ENCODE data around the gene ARHGAP18.
A peak's percentile ranks its signal among the peaks of the same experiment; 100 is the strongest.

The ARHGAP18 gene

GRCh38 chr6:129608886-129609537, 101.0 kb downstream of the ARHGAP18 start:
- DNase-seq, result no peak

DNA sequence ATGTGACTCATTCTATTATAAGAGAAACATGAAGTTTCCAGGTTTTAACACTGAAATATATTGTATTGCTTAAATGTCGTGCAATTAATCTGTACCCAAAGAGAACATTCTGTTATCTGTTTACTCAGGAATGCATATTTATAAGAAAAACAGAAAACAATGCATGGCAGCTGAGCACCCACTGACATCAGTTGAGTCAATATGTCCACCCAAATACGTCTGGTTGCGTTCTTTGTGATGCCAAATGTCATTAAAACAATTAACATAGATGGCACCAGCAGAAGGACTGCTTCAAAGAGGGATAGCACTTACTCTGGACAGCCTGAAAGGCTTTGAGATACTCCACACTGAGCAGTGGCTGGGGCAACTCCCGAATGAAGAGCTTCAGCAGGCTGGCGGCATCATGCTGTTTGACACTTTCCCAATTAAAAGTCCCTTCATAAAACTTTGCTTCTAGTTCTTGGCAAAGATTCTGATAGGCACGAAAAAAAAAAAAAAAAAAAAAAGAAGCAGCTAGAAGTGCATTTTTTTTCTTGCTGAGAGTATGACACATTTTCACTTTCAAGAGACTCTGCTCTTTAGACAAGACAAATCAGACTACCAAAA, 102.3 kb downstream of the ARHGAP18 start:
- DNase-seq, result no peak

DNA sequence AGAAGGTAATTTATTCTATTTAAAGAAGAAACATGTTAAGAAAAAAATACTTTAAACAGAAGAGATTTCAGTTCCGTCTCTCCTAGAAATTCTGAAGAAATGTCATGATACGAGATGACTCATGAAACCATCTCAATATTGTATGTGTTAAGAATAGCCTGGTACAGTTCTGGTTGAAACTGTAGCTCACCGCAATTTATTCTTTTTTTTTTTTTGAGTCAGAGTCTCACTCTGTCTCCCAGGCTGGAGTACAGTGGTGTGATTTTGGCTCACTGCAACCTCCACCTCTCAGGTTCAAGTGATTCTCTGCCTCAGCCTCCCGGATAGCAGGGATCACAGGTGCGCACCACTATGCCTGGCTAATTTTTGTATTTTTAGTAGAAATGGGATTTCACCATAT, 103.3 kb downstream of the ARHGAP18 start:
- no peak for DNase-seq

GRCh38 chr6:129605967-129606366, 104.0 kb downstream of the ARHGAP18 start:
- DNase-seq, result no peak

GRCh38 chr6:129605095-129605494, 104.9 kb downstream of the ARHGAP18 start:
- no peak for DNase-seq

DNA sequence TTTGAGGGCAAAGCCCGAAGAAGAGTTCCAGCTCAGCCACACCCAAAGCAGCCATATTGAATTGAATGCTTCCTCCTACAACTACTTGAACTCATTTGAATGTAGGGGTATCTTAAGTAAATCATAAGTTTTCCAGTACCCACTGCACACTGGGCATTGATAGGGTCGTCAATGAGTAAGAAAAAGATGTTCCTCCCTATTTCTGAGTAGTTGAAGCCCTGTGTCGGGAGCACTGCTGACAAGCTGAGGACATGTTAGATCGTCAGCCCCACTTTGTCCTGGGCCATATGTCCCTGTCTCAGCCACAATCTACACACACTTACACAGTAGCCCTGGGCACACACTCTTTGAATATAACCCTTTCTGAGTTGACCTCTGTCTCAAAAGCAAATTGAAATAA, 105.7 kb downstream of the ARHGAP18 start:
- no peak for DNase-seq

DNA sequence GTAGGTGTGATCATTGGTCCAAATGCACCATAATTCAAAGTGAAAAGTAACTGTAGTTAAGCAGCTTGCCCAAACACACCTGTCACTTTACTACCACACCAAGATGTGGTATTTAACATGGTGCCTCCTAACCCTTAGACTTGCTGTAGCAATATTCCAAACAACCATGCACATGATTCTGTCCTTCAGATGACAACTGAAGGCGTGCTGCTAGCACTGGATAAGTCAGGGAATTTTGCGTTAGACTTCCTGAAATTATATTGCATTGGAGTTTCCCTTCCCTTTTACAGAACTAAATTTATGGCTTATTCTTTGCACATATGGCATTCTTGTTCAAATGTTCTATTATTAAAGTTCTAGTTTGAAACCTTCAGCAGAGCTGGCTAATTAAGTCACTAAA, 106.2 kb downstream of the ARHGAP18 start:
- no peak for DNase-seq

GRCh38 chr6:129601323-129601722, 108.7 kb downstream of the ARHGAP18 start:
- no peak for DNase-seq

DNA sequence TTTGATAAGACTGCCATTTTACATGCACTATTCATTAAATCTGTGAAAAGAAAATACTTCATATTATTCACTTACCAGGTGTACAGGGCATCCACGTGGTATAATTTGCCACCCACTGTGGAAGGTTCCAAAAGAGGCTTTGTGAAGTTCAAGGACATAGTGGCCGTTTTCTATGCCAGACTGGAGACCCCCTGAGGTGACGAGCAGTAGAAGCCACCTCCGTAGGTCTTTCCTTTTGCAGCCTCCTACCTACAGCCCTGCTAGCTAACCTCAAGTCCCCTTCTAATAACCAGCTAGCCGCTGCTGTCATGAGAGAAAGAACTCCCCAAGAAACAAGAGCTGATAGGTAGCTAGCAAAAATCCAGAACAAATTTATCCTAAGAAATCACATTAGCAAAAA, 110.5 kb downstream of the ARHGAP18 start:
- no peak for DNase-seq

GRCh38 chr6:129598244-129599187, 111.5 kb downstream of the ARHGAP18 start:
- DNase-seq, result peak; percentile 74

GRCh38 chr6:129597023-129597713, 112.8 kb downstream of the ARHGAP18 start:
- DNase-seq, result no peak

DNA sequence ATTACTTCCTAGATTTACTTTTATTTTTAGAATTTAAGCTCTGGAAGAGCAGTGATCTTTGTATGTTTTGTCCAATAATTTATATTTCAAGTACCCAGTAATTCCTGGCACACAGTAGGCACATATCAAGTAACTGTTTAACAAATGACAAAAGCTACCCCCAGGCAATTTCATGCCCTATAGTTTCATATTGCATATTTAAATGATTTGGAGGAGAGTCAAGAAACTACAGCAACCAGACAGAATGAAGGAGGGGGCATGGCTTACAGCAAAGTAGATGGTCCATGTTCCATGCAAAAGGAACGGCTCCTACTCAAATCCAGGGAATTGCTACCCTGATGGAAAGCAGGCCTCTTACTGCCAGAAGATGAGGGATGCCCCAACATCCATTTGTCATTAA, 113.5 kb downstream of the ARHGAP18 start:
- no peak for DNase-seq

DNA sequence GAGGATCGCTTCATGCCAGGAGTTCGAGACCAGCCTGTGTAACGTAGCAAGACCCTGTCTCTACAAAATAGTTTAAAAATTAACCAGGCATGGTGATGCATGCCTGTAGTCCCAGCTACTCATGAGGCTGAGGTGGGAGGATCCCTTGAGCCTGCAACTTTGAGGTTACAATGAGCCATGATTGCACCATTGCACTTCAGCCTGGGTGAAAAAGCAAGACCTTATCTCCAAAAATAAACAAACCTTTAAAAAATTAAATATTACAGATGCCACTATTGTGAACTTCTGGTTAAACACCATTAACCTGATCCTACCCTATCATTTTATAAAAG, 116.8 kb downstream of the ARHGAP18 start:
- peak; percentile 28 for DNase-seq

DNA sequence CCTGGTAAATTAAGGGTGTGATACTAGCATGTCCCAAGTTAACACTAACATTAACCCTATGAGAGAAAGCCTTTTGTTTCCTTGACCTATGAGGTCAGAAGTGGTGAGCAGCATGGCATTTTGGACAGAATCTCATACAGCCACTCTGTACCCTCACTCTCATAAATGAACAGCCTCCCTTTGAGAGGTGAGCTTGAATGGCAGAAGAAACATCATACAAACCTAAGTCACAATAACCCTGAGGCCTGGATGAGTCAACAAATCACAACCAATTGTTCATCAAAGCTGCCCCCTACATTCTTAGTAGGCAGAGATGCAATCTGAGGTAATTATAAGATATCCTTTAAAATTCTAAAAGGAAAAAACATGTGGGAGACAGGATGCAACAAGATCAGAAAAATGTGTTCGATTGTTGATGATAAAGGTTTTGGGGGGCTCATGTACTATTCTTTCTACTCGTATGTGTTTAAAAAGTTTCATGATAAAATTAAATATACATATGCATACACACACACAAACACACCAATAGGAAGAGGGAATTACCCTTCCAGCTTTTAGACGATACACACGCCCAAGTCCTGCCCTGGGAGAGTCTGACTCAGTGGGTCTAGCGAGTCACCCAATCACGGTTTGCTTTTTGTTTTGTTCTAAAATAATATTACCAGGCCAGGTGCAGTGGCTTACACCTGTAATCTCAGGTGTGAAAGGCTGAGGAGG, 117.3 kb downstream of the ARHGAP18 start:
- peak; percentile 30 for DNase-seq

DNA sequence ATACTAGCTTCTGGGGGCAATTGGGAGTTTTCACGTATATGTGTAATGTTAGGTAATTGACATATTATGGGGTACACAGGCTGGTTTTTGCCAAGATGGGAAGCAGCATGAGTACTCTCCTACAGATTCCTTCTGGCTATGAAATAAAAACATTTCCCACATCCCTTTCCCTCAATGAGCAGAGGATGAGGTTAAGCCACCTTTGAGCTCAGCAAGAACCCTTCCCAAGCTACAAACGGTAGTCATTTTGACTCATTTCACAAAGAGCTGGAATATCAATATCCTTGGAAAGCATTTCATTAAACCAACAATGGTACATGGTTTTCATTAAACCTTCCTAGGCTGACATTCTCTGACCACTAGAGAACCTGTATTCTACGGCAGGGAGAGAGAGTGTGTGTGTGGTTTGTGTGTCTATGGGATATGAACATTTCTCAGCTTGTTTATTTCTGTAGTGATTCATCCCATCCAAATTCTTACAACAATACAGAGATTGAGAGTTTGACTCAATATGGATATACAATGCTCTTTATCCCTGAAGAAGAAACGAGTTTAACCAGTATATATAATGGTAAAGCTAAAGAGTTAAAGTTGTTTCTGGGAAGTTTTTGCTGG, 119.5 kb downstream of the ARHGAP18 start:
- peak; percentile 83 for DNase-seq

DNA sequence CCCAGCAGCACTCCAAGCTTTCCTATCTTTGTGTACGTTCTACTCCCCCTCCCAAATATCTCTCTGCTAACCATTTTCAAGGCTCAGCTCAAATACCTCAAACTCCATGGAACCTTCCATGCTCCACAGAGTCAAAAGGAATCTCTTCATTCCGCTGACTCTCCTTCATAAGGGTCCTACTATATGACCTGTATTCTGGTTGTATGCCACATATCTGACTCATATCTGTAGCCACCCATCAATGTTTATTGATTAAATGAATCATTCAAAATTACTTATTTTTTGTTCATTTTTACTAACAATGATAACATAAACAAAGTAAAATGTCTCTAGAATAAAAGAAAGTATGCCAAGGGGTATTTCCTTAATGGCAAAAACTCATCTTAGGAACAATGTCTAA, 123.2 kb downstream of the ARHGAP18 start:
- peak; percentile 25 for DNase-seq

- no peak for DNase-seq
These were observed 126.1 kb downstream of the ARHGAP18 start for GRCh38 chr6:129583866-129584265.

- no peak for DNase-seq
These were observed 131.7 kb downstream of the ARHGAP18 start for GRCh38 chr6:129578315-129578714.

DNA sequence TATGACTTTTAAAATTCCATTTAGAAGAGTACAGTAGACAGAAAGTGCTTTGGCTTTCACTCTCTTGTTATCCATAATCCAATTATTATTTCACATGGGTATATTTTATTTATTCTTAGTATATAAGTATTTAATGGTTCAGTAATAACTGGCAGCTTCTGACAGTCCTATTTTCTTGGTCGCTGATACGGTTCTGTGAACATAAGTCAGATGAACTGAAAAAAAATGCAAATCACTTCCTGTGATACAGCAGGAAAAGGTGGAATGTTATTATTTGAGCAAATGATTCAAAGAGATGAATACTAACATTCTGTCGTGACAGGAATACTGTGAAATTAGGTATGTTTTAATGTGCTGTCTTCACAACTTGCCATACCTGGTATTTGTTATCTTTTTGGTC, 132.3 kb downstream of the ARHGAP18 start:
- DNase-seq, result peak; percentile 13

- DNase-seq, result no peak
These were observed 133.5 kb downstream of the ARHGAP18 start for GRCh38 chr6:129576456-129576855.

DNA sequence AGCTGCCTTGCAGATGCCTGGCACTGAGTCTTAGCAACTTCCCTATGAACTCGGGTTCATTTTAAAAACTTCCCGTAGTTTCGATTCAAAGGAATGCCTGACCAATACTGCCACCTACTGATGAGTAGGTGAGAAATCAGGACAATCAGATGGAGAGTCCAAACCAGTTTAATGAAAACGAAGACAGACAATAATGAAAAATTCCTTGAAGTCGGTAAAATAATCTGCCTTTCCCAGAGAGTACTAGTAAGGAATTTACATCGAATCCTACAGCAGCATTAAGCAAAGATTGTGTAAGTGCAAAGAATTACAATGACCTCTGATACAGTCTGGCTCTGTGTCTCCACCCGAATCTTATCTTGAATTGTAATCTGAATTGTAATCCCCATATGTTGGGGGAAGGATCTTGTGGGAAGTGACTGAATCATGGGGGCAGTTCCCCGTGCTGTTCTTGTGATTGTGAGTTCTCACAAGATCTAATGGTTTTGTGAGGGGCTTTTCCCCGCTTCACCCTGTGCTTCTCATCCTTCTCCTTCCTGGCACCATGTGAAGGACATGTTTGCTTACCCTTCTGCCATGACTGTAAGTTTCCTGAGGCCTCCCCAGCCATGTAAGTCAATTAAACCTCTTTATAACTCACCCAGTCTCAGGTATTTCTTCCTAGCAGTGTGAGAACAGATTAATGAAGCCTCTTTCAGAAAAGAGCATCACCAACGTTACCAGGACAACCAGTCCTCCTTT, 134.4 kb downstream of the ARHGAP18 start:
- peak; percentile 72 for DNase-seq
